ENCODE measurements around the gene PRR23B. TPM values are rescaled to one million over a fixed set of nuclear protein-coding genes. Genes with fewer than 3 reads are reported as not detected.

PRR23B gene
- total RNA-seq, 2 experiments from 2014 or later: not detected

Other genes with a start within 250 kb of the PRR23B start
- 10 to 100 TPM; 23.0 to 24.8 TPM for gene PIK3CB, start 186.0 kb downstream of the PRR23B start, total RNA-seq
- gene FOXL2, start 73.8 kb downstream of the PRR23B start, total RNA-seq: not detected
- not detected for gene FOXL2NB, start 73.7 kb downstream of the PRR23B start, total RNA-seq
- gene PRR23A, start 14.7 kb downstream of the PRR23B start, total RNA-seq: not detected
- gene PRR23C, start 24.0 kb upstream of the PRR23B start, total RNA-seq: not detected